Frontal cortex (tissue), 4 donors: ENCODE measurements around the gene ITPKB. TPM values are rescaled to one million over a fixed set of nuclear protein-coding genes. Genes with fewer than 3 reads are reported as not detected.
"Not testable (repeated sequence)": the region's sequence is repeated elsewhere in the genome, so short reads cannot be mapped to it uniquely, and the experiment has no call there.

Experiments used
- DNase-seq, 2 donors: peaks; one replicate each; pipeline ENCODE4 v3.0.0; 2012; ENCODE audit warnings: low spot score in 2 of 2
- FAIRE-seq: peaks from 2 replicates; lab custom pipeline; 2012; peaks lifted over from hg19 to GRCh38; lab: Jason Lieb, UNC
- total RNA-seq: library from RNA; depleted of rRNA; stranded (reverse); fragments of >200 nt; gene quantifications from one replicate; pipeline ENCODE4 v1.2.3, GENCODE V29; 2014
- donor health status: control.
- donor health status: control.
- donor health status: control.

ITPKB gene
- total RNA-seq: 3.3 TPM

- DNase-seq (peak; percentile 48 to 51), FAIRE-seq (no peak)
Measured at GRCh38 chr1:226738995-226739695, at the start of gene ITPKB. Gene ITPKB (minus strand): TSS chr1:226739282. CDS start chr1:226737458, 1,824 bp downstream.

DNA sequence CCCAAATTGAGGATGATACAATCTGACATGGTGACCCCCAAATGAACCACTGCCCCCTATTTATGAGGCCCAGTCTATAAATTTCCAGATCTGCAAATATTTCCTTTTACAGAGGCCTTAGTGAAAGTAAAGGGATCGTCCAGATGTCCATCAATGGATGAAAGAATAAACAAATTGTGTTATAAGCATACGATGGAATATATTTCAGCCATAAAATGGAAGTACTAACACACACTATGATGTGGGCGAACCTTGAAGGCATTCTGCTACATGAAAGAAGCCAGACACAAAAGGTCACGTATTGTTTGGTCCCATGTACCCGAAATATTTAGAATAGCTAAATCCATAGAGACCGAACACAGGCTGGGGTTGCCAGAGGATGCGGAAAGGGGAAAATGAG is 48.6 kb upstream of the ITPKB start:
- FAIRE-seq (no peak), DNase-seq (no peak)

GRCh38 chr1:226787071-226787470 is 48.0 kb upstream of the ITPKB start:
- DNase-seq: peak in 1 of 2 donors; percentile 14
- no peak for FAIRE-seq

DNA sequence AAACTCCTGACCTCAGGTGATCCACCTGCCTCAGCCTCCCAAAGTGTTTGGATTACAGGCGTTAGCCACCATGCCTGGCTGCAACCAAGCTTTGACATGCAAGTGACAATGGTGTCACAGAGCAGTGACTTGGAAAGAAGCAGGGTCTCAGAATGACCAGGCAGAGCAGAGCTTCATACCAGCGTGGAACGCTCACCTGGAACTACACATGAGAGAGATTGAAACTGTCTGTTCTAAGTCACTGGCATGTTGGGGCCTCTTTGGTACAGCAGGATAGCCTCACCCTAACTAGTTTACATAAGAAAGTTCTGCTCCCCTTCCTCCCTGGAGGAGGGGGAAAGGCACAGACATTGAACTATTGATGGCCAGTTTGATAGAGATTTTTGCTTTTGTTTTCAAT is 47.5 kb upstream of the ITPKB start:
- FAIRE-seq: no peak
- no peak for DNase-seq

GRCh38 chr1:226785805-226786204 is 46.7 kb upstream of the ITPKB start:
- no peak for DNase-seq
- FAIRE-seq: no peak

DNA sequence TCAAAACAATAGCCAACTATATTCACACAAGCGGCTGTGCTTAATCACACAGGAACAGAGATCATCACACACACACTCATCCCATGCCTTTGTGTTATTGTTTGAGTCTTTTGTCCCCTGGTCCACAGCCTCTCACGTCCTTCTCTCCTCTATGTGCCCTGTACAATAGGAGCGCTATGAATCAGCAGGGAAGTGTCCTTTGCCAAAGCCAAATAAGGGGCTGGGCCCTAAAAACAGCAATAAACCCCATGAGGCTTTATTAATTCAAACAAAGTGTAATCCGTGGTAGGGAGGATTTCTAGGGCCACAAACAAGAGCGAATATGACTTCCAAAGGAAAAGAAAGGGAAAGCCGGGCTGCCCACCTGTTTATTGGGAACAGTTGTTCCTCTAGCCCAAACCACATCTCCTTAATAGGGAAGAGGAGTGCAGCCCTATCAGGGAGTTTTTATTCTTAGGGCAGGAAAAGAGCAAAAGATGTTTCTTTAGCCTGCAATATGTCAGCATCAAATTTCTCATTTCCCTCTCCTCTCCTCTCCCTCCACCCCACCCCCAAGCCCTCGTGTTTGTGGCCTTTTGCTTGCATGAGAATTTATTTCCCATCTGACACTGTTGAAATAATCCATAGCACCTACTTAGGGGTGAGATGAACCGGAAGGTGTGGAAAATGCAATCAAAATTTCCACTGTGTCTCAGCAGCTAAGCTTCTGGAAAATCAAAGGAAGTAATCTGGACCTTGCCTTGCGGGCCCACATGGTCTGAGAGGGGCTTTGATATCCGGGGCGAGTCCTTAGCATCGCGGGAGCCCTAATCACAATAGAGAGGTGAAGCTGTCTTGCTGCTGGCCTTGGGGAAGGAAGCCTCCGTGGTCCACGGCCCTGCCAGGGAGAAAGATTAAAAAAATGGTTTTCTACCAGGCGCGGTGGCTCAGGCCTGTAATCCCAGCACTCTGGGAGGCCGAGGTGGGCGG is 45.3 kb upstream of the ITPKB start:
- peak; percentile 64 for FAIRE-seq
- peak in 1 of 2 donors; percentile 19 for DNase-seq

DNA sequence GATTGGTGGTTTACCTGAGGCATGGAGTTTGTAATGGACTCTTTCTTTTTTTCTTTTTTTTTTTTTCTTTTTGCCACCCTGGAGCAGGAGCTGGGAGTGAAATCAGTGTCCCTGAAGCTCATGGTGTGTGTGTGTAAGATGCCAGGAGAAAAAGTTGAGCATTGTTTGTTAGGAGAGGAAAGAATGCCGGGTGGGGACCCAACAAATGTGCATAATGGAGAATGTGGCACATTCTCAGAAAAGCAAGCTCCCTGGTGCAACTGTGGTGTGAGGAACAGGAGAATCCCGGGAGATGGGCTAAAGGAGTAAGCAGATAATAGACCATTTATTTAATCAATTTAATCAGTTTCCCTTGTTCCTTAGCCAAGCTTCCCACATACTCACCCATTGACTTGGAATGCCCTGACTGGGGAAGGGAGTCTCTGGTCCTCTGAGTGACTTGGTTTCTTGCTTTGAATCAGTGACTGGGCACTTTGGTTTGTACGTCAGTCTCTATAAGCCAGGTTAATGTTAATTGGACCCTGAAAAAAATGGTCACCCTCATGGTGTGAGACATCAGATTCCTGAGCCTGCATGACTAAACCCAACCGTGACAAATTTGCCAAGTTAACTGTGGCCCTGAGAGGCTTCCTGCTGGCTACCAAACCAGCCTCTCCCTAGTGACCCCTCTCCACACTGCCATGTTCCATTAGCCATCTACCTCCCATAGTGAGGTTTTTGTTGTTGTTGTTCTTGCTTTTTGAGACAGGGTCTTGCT is 43.9 kb upstream of the ITPKB start:
- DNase-seq (no peak), FAIRE-seq (no peak)

GRCh38 chr1:226781937-226782609 is 43.0 kb upstream of the ITPKB start:
- DNase-seq (no peak), FAIRE-seq (no peak)

DNA sequence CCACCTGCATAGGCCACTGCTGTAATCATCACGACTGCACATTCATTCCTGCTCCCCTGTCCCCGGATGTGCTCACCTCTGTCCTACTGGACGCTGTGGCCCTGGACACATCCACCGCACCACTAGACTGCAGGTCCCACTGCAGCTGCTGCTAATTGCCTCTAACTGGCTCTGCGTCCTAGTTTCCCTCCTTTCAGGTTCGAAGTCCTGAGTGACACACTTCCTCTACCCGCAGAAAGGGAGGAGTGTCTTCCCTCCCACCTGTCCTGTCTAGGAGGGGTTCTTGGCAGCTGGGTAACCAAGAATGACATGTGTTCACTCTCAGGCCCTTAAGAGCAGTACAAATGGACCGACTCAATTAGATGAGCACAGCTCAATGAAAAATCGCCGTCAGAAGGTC is 40.5 kb upstream of the ITPKB start:
- FAIRE-seq (no peak), DNase-seq (no peak)

- no peak for DNase-seq
- FAIRE-seq: no peak
Measured at GRCh38 chr1:226778657-226779058, 39.6 kb upstream of the ITPKB start.

GRCh38 chr1:226776975-226777374 is 37.9 kb upstream of the ITPKB start:
- FAIRE-seq: no peak
- no peak for DNase-seq

DNA sequence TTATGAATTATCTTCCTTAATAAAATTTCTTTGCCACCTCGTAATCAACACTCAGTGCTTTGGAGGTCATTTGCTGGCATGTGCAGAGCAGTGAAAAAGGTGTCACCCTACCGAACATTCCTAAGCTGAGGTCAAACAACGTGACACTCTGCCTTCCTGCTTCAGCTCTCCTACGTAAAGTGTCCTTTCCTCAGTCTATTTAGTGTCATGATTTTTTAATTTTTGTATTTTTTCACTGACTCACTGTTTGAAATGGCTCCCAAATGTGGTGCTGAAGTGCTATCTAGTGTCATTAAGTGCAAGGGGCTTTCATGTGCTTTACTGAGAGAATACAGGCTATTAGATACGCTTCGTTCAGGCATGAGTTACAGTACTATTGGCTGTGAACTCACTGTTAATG is 37.0 kb upstream of the ITPKB start:
- no peak for FAIRE-seq
- DNase-seq: no peak

GRCh38 chr1:226772446-226773139 is 33.5 kb upstream of the ITPKB start:
- no peak for DNase-seq
- no peak for FAIRE-seq

GRCh38 chr1:226767170-226767569 is 28.1 kb upstream of the ITPKB start:
- not testable (repeated sequence) for FAIRE-seq

GRCh38 chr1:226766565-226766964 is 27.5 kb upstream of the ITPKB start:
- FAIRE-seq (no peak), DNase-seq (no peak)

More at GRCh38 chr1:226767170-226767569, 28.1 kb upstream of the ITPKB start:
- DNase-seq: not testable (repeated sequence)

- FAIRE-seq (no peak), DNase-seq (no peak)
Measured at GRCh38 chr1:226764533-226764932, 25.5 kb upstream of the ITPKB start.

- FAIRE-seq: no peak
Measured at GRCh38 chr1:226763905-226764264, 24.8 kb upstream of the ITPKB start.

GRCh38 chr1:226762988-226763904 is 24.2 kb upstream of the ITPKB start:
- FAIRE-seq: no peak
- no peak for DNase-seq

More at GRCh38 chr1:226763905-226764264, 24.8 kb upstream of the ITPKB start:
- peak in 1 of 2 donors; percentile 27 for DNase-seq
